Neuronal stem cell (in vitro differentiated cells): ENCODE measurements around the gene UTS2B.

ENCODE experiments used
- DNase-seq: peaks from one replicate; pipeline ENCODE4 v3.0.0-alpha.2; 2013; ENCODE audit warnings: low spot score
- H2AFZ ChIP-seq: one replicate; pipeline ENCODE4 v1.6.1; 2013; ENCODE audit warnings: mild to moderate bottlenecking, low read length, inconsistent platforms
- H2AK5ac ChIP-seq: 2 replicates; pipeline ENCODE4 v1.6.1; 2013; ENCODE audit warnings: low read depth, mild to moderate bottlenecking, inconsistent platforms, low read length, moderate library complexity, mixed read lengths
- H2BK120ac ChIP-seq: 2 replicates; pipeline ENCODE4 v1.6.1; 2013; ENCODE audit warnings: low read depth, mild to moderate bottlenecking, inconsistent platforms, low read length, moderate library complexity, mixed read lengths
- H2BK12ac ChIP-seq: one replicate; pipeline ENCODE4 v1.6.1; 2013; ENCODE audit warnings: low read length, inconsistent platforms
- H2BK15ac ChIP-seq: 2 replicates; pipeline ENCODE4 v1.6.1; 2013; ENCODE audit warnings: mild to moderate bottlenecking, low read length, inconsistent platforms, mixed read lengths
- H2BK5ac ChIP-seq: one replicate; pipeline ENCODE4 v1.6.1; 2013; ENCODE audit warnings: inconsistent platforms, mild to moderate bottlenecking, low read length, moderate library complexity
- H3K14ac ChIP-seq: one replicate; pipeline ENCODE4 v1.6.1; 2013; ENCODE audit warnings: low read length, inconsistent platforms
- H3K18ac ChIP-seq: 2 replicates; pipeline ENCODE4 v1.6.1; 2013; ENCODE audit warnings: low read length, inconsistent platforms
- H3K23ac ChIP-seq: 2 replicates; pipeline ENCODE4 v1.6.1; 2013; ENCODE audit warnings: low read depth, mild to moderate bottlenecking, mixed read lengths, low read length, inconsistent platforms; ENCODE audit not compliant: poor library complexity
- H3K27ac ChIP-seq: replicated peaks from 3 replicates; pipeline ENCODE4 v1.5.1; 2013; ENCODE audit warnings: low read length, inconsistent platforms
- H3K27me3 ChIP-seq, 3 experiments: 2 replicates each; pipeline ENCODE4 v1.6.1; 2013; ENCODE audit warnings: low read length in 3 of 3, mild to moderate bottlenecking in 2 of 3, inconsistent platforms in 1 of 3, low read depth in 1 of 3, mixed read lengths in 1 of 3, moderate library complexity in 1 of 3; ENCODE audit not compliant: control insufficient read depth in 3 of 3, insufficient read depth in 3 of 3
- H3K36me3 ChIP-seq, 2 donors: replicated peaks in 1 of 2; 2 replicates each; pipeline ENCODE4 v1.6.1; 2013; ENCODE audit warnings: low read length in 2 of 2; ENCODE audit not compliant: control insufficient read depth in 2 of 2, insufficient read depth in 2 of 2
- H3K4ac ChIP-seq: 2 replicates; pipeline ENCODE4 v1.6.1; 2013; ENCODE audit warnings: inconsistent platforms, mild to moderate bottlenecking, low read length, moderate library complexity
- H3K4me1 ChIP-seq, 2 donors: 1 replicate in 1 of 2; 2 replicates in 1 of 2; pipeline ENCODE4 v1.6.1; 2013; ENCODE audit warnings: low read length in 2 of 2, low read depth in 1 of 2; ENCODE audit not compliant: control insufficient read depth in 2 of 2, insufficient read depth in 1 of 2
- H3K4me2 ChIP-seq: one replicate; pipeline ENCODE4 v1.6.1; 2013; ENCODE audit warnings: mild to moderate bottlenecking, low read length, inconsistent platforms; ENCODE audit not compliant: insufficient read depth, poor library complexity, severe bottlenecking
- H3K4me3 ChIP-seq, 2 donors: 2 replicates each; pipeline ENCODE4 v1.5.1; 2013; ENCODE audit warnings: low read length in 2 of 2, mild to moderate bottlenecking in 2 of 2, inconsistent platforms in 1 of 2, moderate library complexity in 1 of 2
- H3K79me1 ChIP-seq: one replicate; pipeline ENCODE4 v1.6.1; 2013; ENCODE audit warnings: low read depth, mild to moderate bottlenecking, inconsistent platforms, low read length, moderate library complexity
- H3K9ac ChIP-seq: one replicate; pipeline ENCODE4 v1.6.1; 2013; ENCODE audit warnings: mild to moderate bottlenecking, low read depth, low read length, inconsistent platforms; ENCODE audit not compliant: poor library complexity
- H3K9me3 ChIP-seq, 2 donors: replicated peaks in 1 of 2; 2 replicates each; pipeline versions ENCODE3 to v1.6.1; 2013; ENCODE audit warnings: low read length in 2 of 2, mild to moderate bottlenecking in 2 of 2, inconsistent platforms in 1 of 2, low read depth in 1 of 2, mixed read lengths in 1 of 2, moderate library complexity in 1 of 2; ENCODE audit not compliant: control insufficient read depth in 2 of 2, insufficient read depth in 1 of 2
- H4K8ac ChIP-seq: one replicate; pipeline ENCODE4 v1.6.1; 2013; ENCODE audit warnings: low read depth, mild to moderate bottlenecking, inconsistent platforms, low read length, moderate library complexity
- H4K91ac ChIP-seq: one replicate; pipeline ENCODE4 v1.6.1; 2013; ENCODE audit warnings: low read length, low read depth, mild to moderate bottlenecking, inconsistent platforms; ENCODE audit not compliant: poor library complexity
- whole genome bisulfite sequencing, 2 donors: extraction: QIAGEN DNeasy Blood & Tissue Kit; methylation state at CpG; one replicate each; pipeline ENCODE4 v1.1.7; 2013; ENCODE audit warnings: missing lambda C conversion rate in 2 of 2, mixed read lengths in 1 of 2; ENCODE audit not compliant: insufficient read length in 2 of 2, insufficient replicate concordance in 1 of 2; ENCODE audit errors: extremely low coverage in 2 of 2; 5-methylcytosine and 5-hydroxymethylcytosine counted together

Gene UTS2B

DNA sequence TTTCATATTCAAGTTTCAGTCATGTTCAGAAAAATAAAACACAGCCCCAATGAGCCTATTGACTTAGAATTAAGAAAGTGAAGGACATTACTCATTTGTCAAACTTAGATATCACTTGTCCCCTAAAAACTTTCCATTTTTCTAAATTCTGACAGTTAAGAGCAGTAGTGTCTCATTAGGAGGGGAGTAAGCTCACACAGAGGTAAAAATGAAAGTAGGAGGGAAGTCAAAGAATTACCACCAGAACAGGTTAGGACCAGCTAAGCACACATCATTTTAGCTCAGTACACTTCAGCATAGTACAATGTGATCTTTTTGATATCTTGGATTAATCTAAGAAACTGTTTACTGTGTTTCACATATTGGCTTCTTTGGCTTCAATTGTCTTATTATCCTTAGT, 67.0 kb downstream of the UTS2B start:
- Histone ChIP-seq H3K27ac (no peak overlapping the region), H3K27me3 (no peaks in the 10 kb centered on the region), H2BK120ac (no peak overlapping the region), H3K4me1 (peaks cover 0 to 3% of the 10 kb centered on the region in 2 donors), H2AFZ (no peak overlapping the region), H4K91ac (no peak overlapping the region), H3K4me2 (no peak overlapping the region), H3K4me3 (no peak overlapping the region), H2AK5ac (no peak overlapping the region), H3K18ac (no peak overlapping the region), H4K8ac (no peak overlapping the region), H3K14ac (no peak overlapping the region), H3K9me3 (no peaks in the 10 kb centered on the region), H3K4ac (no peak overlapping the region), H2BK5ac (no peak overlapping the region), H3K23ac (no peak overlapping the region), H3K79me1 (no peaks in the 10 kb centered on the region), H2BK15ac (no peak overlapping the region), H2BK12ac (no peak overlapping the region), H3K9ac (no peak overlapping the region), H3K36me3 (no peaks in the 10 kb centered on the region)
- DNase-seq: no peak

DNA sequence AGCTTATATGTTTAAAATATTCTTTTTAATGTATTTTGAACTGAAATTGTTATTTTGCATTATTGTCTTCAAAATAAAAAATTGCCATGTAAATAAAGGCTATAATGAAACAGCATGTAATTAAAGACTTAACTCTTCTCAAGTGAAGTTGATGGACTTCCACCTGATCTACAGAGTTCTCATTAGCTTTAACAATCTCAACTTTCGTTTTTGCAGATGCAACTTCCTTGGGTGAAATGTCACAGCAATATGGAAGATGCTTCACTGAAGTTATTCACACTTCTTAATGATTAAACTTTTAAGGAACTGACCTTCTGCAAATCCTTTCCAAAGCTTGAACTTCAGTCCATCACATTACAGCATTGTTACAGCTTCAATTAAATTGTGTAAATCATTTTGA, 67.7 kb downstream of the UTS2B start:
- Histone ChIP-seq H3K27ac (no peak overlapping the region), H3K36me3 (no peaks in the 10 kb centered on the region), H3K18ac (no peak overlapping the region), H3K14ac (no peak overlapping the region), H2BK5ac (no peak overlapping the region), H3K27me3 (no peaks in the 10 kb centered on the region), H3K79me1 (no peaks in the 10 kb centered on the region), H2AFZ (no peak overlapping the region), H3K4me2 (no peak overlapping the region), H3K9me3 (no peaks in the 10 kb centered on the region), H4K8ac (no peak overlapping the region), H3K4me3 (no peak overlapping the region), H3K9ac (no peak overlapping the region), H2BK120ac (no peak overlapping the region), H2BK12ac (no peak overlapping the region), H2BK15ac (no peak overlapping the region), H3K4ac (no peak overlapping the region), H2AK5ac (no peak overlapping the region), H3K4me1 (peaks cover 0 to 3% of the 10 kb centered on the region in 2 donors), H3K23ac (no peak overlapping the region), H4K91ac (no peak overlapping the region)
- no peak for DNase-seq
- no CpG with 5 or more reads among the region's 1 CpG for WGBS, 2 donors

DNA sequence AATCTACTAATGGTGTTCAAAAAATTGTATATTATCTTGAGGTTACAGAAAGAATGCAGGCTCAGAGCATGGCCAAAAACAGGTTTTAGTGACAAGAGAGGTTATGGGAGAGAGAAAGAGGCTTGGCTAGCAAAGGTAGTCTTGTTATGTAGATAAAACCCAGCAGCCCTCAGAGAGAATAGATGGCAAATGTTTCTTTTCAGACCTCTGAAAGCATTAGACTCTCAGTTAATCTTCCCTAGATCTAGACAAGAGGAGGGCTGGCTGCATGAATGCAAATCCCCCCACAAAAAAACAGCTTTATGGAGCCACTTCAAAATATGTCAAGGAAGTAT, 69.1 kb downstream of the UTS2B start:
- no peak for DNase-seq
- Histone ChIP-seq H3K36me3 (no peaks in the 10 kb centered on the region), H3K4me1 (peaks cover 0 to 3% of the 10 kb centered on the region in 2 donors), H2AK5ac (no peak overlapping the region), H3K14ac (no peak overlapping the region), H3K18ac (no peak overlapping the region), H4K8ac (no peak overlapping the region), H3K27me3 (no peaks in the 10 kb centered on the region), H2AFZ (no peak overlapping the region), H2BK15ac (no peak overlapping the region), H3K23ac (no peak overlapping the region), H3K4me3 (no peak overlapping the region), H4K91ac (no peak overlapping the region), H2BK12ac (no peak overlapping the region), H3K27ac (peak overlapping the region; percentile 62), H3K4me2 (no peak overlapping the region), H3K79me1 (no peaks in the 10 kb centered on the region), H3K9ac (no peak overlapping the region), H2BK120ac (no peak overlapping the region), H2BK5ac (no peak overlapping the region), H3K9me3 (no peaks in the 10 kb centered on the region), H3K4ac (no peak overlapping the region)

DNA sequence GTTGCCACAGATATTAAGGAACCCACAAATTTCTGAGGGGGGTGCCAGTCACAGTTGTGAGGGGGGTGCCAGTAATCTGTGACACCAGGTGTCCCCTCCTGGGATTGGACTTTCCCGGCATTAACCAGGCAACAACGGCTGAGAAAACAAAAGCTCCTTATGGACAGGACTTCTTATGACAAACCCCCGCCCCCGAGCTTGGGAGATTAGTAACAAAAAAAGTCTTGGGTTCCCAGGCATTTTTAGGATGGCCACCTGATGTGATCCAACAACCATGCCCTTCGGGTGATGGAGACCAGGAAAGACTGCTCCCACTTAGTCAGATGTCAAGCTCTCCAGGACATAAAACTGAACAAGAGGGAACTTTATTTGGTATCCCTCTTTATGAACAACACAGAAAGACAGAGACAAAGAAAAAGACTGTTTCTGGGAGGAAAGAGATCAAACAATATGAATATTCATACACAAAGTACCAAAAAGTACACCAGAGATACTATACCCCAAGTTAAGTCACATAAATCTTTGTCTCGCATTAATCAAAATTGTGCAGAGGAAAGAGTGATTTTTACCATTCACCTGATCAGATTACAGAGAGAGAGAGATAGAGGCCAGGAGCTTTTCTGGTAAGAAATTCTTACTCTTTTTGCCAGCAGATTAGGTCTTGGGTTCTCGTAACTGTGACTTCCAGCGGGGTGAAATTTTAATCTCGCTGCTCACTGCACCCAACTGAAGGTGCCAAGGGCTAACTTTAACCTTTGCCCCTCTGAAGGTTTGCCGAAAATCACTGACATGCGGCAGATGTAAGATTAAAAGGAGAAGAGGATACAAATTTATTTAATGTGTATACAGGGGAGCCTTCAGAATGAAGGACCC, 69.7 kb downstream of the UTS2B start:
- no peak overlapping the region for H3K4ac ChIP-seq
- no peak overlapping the region for H4K8ac ChIP-seq
- peaks cover 0 to 3% of the 10 kb centered on the region in 2 donors for H3K4me1 ChIP-seq
- H4K91ac ChIP-seq: no peak overlapping the region
- no peaks in the 10 kb centered on the region for H3K79me1 ChIP-seq
- H3K14ac ChIP-seq: no peak overlapping the region
- H2AK5ac ChIP-seq: no peak overlapping the region
- H3K27me3 ChIP-seq: no peaks in the 10 kb centered on the region
- H2BK15ac ChIP-seq: no peak overlapping the region
- H3K23ac ChIP-seq: no peak overlapping the region
- H3K4me2 ChIP-seq: peak overlapping the region; percentile 14
- DNase-seq: no peak
- no peak overlapping the region for H2BK12ac ChIP-seq
- no peaks in the 10 kb centered on the region for H3K36me3 ChIP-seq
- H3K18ac ChIP-seq: no peak overlapping the region
- peak overlapping the region; percentile 62 for H3K27ac ChIP-seq
- no peak overlapping the region for H3K9ac ChIP-seq
- H3K4me3 ChIP-seq: no peak overlapping the region
- H3K9me3 ChIP-seq: no peaks in the 10 kb centered on the region
- no peak overlapping the region for H2BK120ac ChIP-seq
- H2BK5ac ChIP-seq: no peak overlapping the region
- no peak overlapping the region for H2AFZ ChIP-seq
- WGBS, 2 donors: no CpG with 5 or more reads among the region's 11 CpGs
